LNCaP clone FGC (cell line): ENCODE measurements around the gene CPAMD8.
"Not testable (repeated sequence)": the region's sequence is repeated elsewhere in the genome, so short reads cannot be mapped to it uniquely, and the experiment has no call there.

Source experiments
- DNase-seq: peaks from one replicate; pipeline ENCODE4 v3.0.0-alpha.2; 2011; ENCODE audit warnings: low read depth
- H3K4me3 ChIP-seq: 2 replicates; pipeline ENCODE4 v1.5.1; 2011; ENCODE audit warnings: mild to moderate bottlenecking, low read depth, low read length, control low read depth
- CTCF ChIP-seq: IDR thresholded peaks from 2 replicates; pipeline ENCODE4 v1.5.1; 2012; ENCODE audit warnings: mild to moderate bottlenecking; ENCODE audit not compliant: control insufficient read depth, insufficient read depth; ENCODE audit errors: extremely low read depth

CPAMD8 gene

GRCh38 chr19:17004386-17004785 is 22.2 kb downstream of the CPAMD8 start:
- H3K4me3 ChIP-seq = no peak overlapping the region
- no peak for TF ChIP-seq CTCF
- no peak for DNase-seq

GRCh38 chr19:17002455-17002854 is 24.2 kb downstream of the CPAMD8 start:
- TF ChIP-seq CTCF = no peak
- no peak for DNase-seq
- H3K4me3 ChIP-seq = no peak overlapping the region

- DNase-seq = no peak
- H3K4me3 ChIP-seq = no peak overlapping the region
- TF ChIP-seq CTCF = no peak
These were observed 24.9 kb downstream of the CPAMD8 start for GRCh38 chr19:17001603-17002183.

GRCh38 chr19:16998635-16999194 is 27.9 kb downstream of the CPAMD8 start:
- no peak for DNase-seq
- no peak for TF ChIP-seq CTCF
- H3K4me3 ChIP-seq = no peak overlapping the region

GRCh38 chr19:16996838-16997490 is 29.6 kb downstream of the CPAMD8 start:
- H3K4me3 ChIP-seq, DNase-seq: not testable (repeated sequence)

- no peak for DNase-seq
- H3K4me3 ChIP-seq = no peak overlapping the region
- no peak for TF ChIP-seq CTCF
These were observed 37.9 kb downstream of the CPAMD8 start for GRCh38 chr19:16988661-16989060.

- no peak for DNase-seq
- no peak for TF ChIP-seq CTCF
- H3K4me3 ChIP-seq = no peak overlapping the region
These were observed 41.2 kb downstream of the CPAMD8 start for GRCh38 chr19:16985403-16985802.

GRCh38 chr19:16982586-16982985 is 44.0 kb downstream of the CPAMD8 start:
- not testable (repeated sequence) for H3K4me3 ChIP-seq, DNase-seq
